ENCODE results near the gene ERBB3.
"Not testable (repeated sequence)": the region's sequence is repeated elsewhere in the genome, so short reads cannot be mapped to it uniquely, and the experiment has no call there.

The ERBB3 gene

GRCh38 chr12:56079723-56080555, at the start of gene ERBB3:
Gene ERBB3 (plus strand): TSS chr12:56080165. CDS start chr12:56080301, 136 bp downstream.
- DNase-seq = no peak

- DNase-seq = no peak
Measured at GRCh38 chr12:56031987-56032386, 48.0 kb upstream of the ERBB3 start.

DNA sequence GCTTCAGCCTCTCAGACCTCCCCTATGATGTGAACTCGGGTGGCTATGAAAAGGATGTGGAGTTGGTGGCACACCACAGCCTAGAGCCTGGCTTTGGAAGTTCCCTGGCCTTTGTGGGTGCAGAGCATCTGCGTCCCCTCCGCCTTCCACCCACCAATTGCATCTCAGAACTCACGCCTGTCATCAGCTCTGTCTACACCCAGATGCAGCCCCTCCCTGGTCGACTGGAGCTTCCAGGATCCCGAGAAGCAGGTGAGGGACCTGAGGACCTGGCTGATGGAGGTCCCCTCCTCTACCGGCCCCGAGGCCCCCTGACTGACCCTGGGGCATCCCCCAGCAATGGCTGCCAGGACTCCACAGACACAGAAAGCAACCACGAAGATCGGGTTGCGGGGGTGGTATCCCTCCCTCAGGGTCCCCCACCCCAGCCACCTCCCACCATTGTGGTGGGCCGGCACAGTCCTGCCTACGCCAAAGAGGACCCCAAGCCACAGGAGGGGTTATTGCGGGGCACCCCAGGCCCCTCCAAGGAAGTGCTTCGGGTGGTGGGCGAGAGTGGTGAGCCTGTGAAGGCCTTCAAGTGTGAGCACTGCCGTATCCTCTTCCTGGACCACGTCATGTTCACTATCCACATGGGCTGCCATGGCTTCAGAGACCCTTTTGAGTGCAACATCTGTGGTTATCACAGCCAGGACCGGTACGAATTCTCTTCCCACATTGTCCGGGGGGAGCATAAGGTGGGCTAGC, 45.2 kb upstream of the ERBB3 start:
- DNase-seq = no peak

DNA sequence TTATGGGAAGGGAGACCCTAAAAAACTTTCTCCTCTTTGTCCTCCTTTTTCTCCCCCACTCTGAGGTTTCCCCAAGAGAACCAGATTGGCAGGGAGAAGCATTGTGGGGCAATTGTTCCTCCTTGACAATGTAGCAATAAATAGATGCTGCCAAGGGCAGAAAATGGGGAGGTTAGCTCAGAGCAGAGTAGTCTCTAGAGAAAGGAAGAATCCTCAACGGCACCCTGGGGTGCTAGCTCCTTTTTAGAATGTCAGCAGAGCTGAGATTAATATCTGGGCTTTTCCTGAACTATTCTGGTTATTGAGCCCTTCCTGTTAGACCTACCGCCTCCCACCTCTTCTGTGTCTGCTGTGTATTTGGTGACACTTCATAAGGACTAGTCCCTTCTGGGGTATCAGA, 42.8 kb upstream of the ERBB3 start:
- DNase-seq = no peak

GRCh38 chr12:56038022-56038655, 41.8 kb upstream of the ERBB3 start:
- no peak for DNase-seq

GRCh38 chr12:56040151-56040550, 39.8 kb upstream of the ERBB3 start:
- no peak for DNase-seq

GRCh38 chr12:56040963-56041551, 38.9 kb upstream of the ERBB3 start:
- DNase-seq = no peak

DNA sequence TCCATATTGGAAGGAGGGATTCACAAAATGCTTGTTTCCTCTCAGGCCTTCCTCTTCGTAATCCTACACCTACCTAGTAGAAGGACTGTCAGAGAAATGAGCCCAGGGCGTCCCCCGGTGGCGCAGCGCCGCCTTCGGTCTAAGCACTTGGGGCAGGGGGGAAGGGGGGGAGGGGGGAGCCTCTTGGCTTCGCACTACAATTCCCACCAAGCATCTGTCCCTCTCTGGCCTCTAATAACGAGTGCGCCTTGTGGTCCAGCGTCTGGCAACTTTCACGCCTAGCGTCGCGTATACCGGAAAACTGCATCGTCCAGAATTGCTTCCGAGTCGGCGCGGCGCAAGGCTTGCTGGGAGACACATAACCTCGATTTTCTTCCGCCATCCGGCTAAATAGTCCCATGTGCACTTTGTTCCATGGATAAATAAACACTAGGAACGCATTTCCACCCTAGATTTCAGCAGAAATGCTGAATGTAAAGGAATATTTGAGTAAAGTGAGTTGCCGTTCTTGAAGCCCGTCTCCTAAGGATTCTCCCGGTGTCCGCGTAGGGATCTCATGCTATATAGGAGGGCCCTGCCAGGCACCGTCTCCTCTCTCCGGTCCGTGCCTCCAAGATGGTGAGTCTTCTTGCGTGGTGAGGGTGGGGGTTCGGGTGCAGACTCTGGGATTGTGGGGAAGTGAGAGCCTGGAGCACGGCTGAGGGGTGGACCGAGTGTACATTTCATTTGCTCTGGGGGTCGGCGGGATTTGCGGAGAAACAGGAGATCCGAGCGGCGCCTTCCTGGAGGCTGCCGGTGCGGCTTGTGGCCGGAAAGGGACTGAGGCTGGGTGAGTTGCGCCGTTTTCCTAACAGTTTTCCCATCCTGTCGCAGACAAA, 38.2 kb upstream of the ERBB3 start, which contains the start of gene RPS26:
Gene RPS26 (plus strand): TSS at position 367 of the 878 bp plus-strand sequence. CDS start 249 bp downstream, at position 616.
- peak; percentile 98 for DNase-seq

- not testable (repeated sequence) for DNase-seq
Measured at GRCh38 chr12:56042430-56042813, 37.5 kb upstream of the ERBB3 start.

DNA sequence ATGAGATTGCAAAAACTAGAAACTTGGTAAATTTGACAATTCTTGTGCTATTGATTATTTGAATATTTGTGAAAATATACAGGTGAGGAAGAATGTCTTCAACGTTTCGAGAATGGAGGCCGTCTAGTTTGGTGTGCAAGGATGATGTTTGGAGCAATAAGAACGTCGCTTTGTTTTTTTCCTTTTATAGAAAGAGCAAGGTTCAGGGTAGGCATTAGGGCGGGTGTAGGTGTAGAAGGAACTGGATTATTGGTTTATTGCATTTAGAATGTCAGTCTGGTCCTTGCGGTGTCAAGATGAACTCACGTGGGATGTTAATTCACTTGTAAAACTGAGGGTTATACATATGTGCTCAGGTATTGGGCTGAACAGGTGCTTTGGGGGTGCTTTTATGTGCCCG, 37.1 kb upstream of the ERBB3 start:
- DNase-seq = no peak

DNA sequence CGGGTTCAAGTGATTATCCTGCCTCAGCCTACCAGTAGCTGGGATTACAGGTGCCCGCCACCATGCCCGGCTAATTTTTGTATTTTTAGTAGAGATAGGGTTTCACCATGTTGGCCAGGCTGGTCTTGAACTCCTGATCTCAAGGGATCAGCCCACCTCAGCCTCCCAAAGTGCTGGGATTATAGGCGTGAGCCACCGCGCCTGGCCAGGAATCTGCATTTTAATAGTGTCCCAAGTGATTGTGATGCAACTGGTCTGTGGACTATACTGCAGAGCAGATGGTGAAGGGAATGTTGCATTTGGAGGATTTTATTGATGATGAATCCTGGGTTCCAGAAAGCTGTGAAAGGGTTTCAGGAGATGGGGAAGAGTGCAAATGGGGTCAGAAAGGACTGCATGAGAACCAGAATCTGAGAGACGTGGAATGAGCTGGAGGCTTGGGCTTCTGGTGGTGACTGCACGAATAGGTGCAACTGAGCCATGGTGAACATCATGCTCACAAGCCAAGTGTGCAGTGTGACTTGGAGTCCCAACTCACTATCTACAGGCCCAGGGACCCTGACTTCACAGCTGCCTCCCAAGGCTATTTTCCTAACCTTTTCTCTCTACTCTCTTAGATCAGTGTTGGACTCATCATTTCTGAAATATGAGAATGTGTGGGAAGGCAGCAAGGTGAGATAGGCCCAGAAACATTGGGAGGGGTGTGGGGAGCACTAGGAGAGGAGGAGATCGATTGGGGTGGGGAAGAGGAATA, 33.8 kb upstream of the ERBB3 start:
- no peak for DNase-seq

GRCh38 chr12:56053407-56053893, 26.5 kb upstream of the ERBB3 start:
- no peak for DNase-seq

GRCh38 chr12:56059964-56060363, 20.0 kb upstream of the ERBB3 start:
- not testable (repeated sequence) for DNase-seq

- no peak for DNase-seq
Measured at GRCh38 chr12:56061982-56062381, 18.0 kb upstream of the ERBB3 start.

DNA sequence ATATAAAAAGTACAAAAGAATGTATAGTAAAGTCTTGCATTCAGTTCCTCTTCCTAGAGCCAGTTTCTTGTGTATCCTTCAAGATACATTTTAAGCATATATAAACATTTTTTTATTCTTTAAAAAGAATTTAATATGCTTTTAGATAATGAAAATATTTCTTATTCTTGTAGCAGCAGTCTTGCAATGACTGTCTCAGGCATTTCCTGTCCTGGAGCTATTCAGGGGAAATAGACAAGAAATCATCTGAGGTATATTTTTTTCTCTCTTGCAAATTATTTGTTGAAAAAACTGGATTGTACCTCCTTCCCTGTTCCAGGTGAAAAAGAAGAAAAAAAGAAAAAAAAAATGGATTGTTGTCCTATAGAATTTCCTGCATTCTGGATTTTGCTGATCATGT, 17.0 kb upstream of the ERBB3 start:
- DNase-seq = no peak

DNA sequence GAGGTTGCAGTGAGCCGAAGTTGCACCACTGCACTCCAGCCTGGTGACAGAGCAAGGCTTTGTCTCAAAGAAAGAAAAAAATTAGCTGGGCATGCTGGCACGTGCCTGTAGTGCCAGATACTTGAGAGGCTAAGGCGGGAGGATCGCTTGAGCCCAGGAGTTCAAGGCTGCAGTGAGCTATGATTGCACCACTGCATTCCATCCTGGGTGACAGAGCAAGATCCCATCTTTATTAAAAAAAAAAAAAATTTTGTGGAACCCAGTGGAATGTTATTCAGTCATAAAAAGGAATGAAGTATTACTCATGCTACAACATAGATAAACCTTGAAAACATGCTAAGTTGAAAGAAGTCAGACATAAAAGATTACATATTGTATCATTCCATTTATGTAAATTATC, 8.3 kb upstream of the ERBB3 start:
- DNase-seq = no peak

DNA sequence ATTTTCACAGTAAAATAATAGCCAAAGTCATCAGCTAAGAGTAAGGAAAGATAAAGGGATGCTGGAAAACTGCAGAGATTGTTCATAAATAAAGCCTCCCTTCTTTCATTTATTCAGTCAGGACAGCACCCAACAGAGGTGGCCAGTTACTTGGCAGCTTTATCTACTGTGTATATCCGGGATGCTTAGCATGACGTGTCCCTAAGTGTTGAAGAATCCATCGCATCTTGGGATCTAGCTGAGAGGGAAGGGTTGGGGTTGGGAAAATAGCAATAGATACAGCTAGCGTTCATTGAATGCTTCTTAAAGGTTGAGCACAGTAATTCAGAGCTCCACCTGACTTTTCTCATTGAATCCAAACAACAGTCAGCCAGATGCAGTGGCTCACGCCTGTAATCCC, 5.6 kb upstream of the ERBB3 start:
- no peak for DNase-seq

DNA sequence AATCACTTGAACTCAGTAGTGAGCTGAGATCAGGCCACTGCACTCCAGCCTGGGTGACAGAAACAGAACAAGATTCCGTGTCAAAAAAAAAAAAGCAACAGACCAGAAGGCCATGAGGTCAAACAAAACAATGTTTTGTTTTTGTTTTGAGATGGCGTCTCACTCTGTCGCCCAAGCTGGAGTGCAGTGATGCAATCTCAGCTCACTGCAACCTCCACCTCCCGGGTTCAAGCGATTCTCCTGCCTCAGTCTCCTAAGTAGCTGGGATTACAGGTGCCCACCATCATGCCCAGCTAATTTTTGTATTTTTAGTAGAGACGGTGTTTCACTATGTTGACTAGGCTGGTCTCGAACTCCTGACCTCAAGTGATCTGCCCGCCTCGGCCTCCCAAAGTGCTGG, 2.0 kb upstream of the ERBB3 start:
- not testable (repeated sequence) for DNase-seq

DNA sequence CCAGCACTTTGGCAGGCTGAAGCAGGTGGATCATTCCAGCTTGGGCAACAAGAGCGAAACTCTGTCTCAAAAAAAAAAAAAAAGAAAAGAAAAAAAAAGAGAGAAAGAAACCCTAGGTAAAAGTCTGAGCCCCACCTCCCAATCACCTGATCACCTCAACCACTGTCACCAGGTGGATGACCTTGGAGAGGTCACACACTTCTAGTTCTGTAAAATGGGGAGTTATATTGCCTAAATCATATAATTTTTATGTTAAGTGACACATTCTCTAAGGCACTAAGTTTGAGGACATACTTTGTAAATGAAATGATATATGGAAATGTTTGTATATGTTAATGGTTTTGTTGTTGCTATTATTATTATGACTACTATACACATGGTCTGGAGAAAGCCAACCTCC, 1.5 kb upstream of the ERBB3 start:
- no peak for DNase-seq

DNA sequence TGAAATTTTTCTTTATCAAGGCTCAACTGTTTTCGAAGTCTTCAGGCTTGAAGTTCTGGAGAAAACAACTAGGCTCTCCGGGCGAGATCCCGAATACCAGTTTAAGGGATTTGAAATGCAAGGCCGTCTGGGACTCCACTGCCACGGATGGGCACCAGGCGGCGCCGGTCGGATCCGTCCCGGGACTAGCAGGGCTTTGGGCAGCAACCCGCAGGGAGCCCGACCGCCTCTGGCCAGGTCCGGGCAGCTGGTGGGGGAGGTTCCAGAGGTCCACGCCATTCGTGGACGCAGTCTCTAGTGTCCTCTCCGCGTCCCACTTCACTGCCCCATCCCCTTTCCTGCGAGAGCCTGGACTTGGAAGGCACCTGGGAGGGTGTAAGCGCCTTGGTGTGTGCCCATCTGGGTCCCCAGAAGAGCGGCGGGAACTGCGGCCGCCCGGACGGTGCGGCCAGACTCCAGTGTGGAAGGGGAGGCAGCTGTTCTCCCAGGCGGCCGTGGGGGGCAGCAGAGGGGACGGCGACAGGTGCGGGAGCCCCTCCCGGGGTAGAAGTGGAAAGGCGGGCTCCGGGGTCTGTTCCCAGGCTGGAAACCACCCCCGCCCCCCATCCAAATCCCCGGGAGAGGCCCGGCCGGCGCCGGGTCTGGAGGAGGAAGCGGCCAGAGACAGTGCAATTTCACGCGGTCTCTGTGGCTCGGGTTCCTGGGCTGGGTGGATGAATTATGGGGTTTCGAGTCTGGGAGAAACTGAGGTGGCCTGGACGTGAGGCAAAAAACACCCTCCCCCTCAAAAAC, 838 bp upstream of the ERBB3 start:
- no peak for DNase-seq

Measured in NCI-H1417 treated with DMSO at 0.1 percent for 48 hours (cell line).